HEK293T (cell line): Measurements from ENCODE around the gene COL5A1.

Experiments used
- FOXA1 ChIP-seq: fragments of 450-650 bp; IDR thresholded peaks from 2 replicates; pipeline ENCODE4 v1.6.1; 2016; ENCODE audit warnings: mild to moderate bottlenecking
- LEF1 ChIP-seq: fragments of 450-650 bp; IDR thresholded peaks from 2 replicates; pipeline ENCODE4 v1.6.1; 2017; ENCODE audit warnings: mild to moderate bottlenecking, borderline replicate concordance
- TARDBP ChIP-seq: fragments of 450-650 bp; IDR thresholded peaks from 2 replicates; pipeline ENCODE4 v1.6.1; 2016
- TF ChIP-seq, protein P1 (sequence below): fragments of 450-650 bp; IDR thresholded peaks from 2 replicates; pipeline ENCODE4 v1.6.1; 2016

DNA sequence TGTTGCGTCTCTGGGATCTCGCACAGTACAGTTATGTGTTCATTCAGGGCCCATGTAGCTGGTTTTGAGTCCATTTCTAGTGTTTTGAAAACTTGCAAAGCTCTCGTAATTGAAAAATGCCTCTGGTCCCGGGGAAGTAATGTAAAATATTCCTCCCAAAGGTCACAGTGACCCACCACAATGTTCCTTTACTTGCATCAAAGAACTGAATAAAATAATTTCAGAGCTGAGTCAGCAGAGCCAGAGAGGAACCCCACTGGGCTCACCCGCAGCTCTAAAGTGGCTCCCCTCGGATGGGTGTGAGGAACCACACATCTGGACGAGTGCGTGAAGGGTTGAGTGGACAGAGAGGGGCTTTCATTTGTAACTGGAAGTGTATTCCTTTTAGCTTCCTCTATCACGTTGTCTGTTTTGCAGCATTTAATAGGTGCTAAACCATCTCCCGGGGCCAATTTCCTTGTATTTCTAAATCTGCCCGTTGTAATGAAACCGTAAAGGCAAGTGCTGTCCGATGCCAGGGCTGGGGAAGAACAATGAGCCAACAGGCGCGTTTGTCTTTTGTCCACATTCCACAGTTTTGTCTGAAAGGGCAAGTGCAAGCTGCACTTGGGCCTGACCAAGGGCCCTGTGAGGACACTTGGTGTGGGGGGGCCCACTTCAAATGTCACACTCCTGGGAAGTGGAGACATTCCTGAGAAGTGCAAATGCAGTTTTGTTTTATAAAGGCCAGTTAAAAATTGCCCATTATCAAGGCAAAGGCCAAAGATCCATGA lies 29.9 kb downstream of the COL5A1 start:
- no peak for TF ChIP-seq FOXA1
- TF ChIP-seq TARDBP: no peak
- no peak for TF ChIP-seq LEF1
- TF ChIP-seq, protein P1, sequence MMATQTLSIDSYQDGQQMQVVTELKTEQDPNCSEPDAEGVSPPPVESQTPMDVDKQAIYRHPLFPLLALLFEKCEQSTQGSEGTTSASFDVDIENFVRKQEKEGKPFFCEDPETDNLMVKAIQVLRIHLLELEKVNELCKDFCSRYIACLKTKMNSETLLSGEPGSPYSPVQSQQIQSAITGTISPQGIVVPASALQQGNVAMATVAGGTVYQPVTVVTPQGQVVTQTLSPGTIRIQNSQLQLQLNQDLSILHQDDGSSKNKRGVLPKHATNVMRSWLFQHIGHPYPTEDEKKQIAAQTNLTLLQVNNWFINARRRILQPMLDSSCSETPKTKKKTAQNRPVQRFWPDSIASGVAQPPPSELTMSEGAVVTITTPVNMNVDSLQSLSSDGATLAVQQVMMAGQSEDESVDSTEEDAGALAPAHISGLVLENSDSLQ: no peak
